ENCODE results near the gene ITGB3BP.

DNA sequence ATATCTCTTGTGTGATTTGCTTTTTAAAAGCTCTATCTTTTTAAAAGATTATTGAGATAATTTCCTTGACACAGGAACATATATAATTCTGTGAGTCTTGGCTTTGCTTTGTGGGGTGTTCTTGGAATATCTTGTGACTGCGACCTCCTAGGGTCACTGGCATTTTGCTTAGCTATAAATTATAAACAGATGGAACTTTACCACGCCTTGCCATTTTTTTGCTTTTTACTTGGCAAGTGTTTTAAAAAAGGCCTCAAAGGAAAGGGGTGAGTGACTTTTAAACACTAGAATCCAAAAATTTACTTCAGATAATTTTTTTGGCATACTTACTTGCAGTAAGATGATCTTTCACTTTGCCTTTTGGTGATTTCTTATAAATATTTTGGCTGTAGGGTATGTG, 112.0 kb downstream of the ITGB3BP start:
- TF ChIP-seq POLR2A (IDR thresholded peaks at IDR 0.05; ENCODE audit: low read depth, low read length) (no peak), RAD21 (IDR thresholded peaks at IDR 0.05; ENCODE audit: low read length) (no peak), CTCF (conservative IDR thresholded peaks at IDR 0.05; ENCODE audit: low read depth, low read length) (no peak)
- TF ChIP-seq, protein P1, sequence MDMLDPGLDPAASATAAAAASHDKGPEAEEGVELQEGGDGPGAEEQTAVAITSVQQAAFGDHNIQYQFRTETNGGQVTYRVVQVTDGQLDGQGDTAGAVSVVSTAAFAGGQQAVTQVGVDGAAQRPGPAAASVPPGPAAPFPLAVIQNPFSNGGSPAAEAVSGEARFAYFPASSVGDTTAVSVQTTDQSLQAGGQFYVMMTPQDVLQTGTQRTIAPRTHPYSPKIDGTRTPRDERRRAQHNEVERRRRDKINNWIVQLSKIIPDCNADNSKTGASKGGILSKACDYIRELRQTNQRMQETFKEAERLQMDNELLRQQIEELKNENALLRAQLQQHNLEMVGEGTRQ (IDR thresholded peaks at IDR 0.05; ENCODE audit: low read depth, low read length): no peak
